Measurements from ENCODE around the gene NEUROD1.

DNA sequence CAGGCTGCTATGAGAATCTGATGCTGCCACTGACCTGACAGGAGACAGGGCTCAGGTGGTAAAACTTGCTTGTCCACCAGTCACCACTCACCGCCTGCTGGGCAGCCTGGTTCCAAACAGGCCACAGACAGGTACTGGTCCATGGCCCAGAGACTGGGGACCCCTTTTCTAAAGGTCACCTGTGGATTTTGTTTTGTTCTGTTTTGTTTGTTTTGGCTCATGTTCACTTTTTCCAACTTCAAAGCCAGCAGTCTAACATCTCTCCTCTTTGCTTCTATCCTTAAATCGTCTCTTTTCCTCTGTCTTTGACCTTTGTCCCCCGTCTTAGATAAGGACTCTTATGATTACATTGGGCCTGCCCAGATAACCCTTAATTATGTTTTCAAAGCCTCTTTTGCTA lies 20.1 kb downstream of the NEUROD1 start:
- TF ChIP-seq CTCF (IDR thresholded peaks at IDR 0.05) (no peak), POLR2A (IDR thresholded peaks at IDR 0.05) (no peak)

All from heart left ventricle (tissue), 13 donors.